NCI-H446 treated with DMSO at 0.1 percent for 48 hours (cell line): Measurements from ENCODE around the gene OR10H1.
A peak's percentile ranks its signal among the peaks of the same experiment; 100 is the strongest.
"Not testable (repeated sequence)": the region's sequence is repeated elsewhere in the genome, so short reads cannot be mapped to it uniquely, and the experiment has no call there.

Experiments used
- DNase-seq: peaks from one replicate; lab custom pipeline; 2025; lab: John Stamatoyannopoulos, UW

Gene OR10H1

GRCh38 chr19:15828611-15829305 lies 13.3 kb upstream of the OR10H1 start:
- DNase-seq: not testable (repeated sequence)

GRCh38 chr19:15828121-15828610 lies 12.7 kb upstream of the OR10H1 start:
- no peak for DNase-seq

- DNase-seq: no peak
Measured at GRCh38 chr19:15825753-15826152, 10.3 kb upstream of the OR10H1 start.

- no peak for DNase-seq
Measured at GRCh38 chr19:15820646-15821045, 5.2 kb upstream of the OR10H1 start.

- DNase-seq: no peak
Measured at GRCh38 chr19:15813916-15814315, 1.5 kb downstream of the OR10H1 start.

- DNase-seq: no peak
Measured at GRCh38 chr19:15812060-15812722, 3.3 kb downstream of the OR10H1 start.

- no peak for DNase-seq
Measured at GRCh38 chr19:15811476-15811875, 4.0 kb downstream of the OR10H1 start.

- no peak for DNase-seq
Measured at GRCh38 chr19:15810335-15810734, 5.1 kb downstream of the OR10H1 start.

- not testable (repeated sequence) for DNase-seq
Measured at GRCh38 chr19:15794279-15794678, 21.2 kb downstream of the OR10H1 start.

- DNase-seq: no peak
Measured at GRCh38 chr19:15790096-15790495, 25.4 kb downstream of the OR10H1 start.

GRCh38 chr19:15788594-15789270 lies 26.7 kb downstream of the OR10H1 start:
- no peak for DNase-seq

GRCh38 chr19:15787611-15788155 lies 27.8 kb downstream of the OR10H1 start, which contains the start of gene OR10H5:
OR10H5 (plus strand) TSS chr19:15787661; CDS start chr19:15794049, 6,388 bp downstream.
- no peak for DNase-seq

GRCh38 chr19:15782896-15783295 lies 32.6 kb downstream of the OR10H1 start:
- not testable (repeated sequence) for DNase-seq

- DNase-seq: no peak
Measured at GRCh38 chr19:15782211-15782610, 33.3 kb downstream of the OR10H1 start.

- no peak for DNase-seq
Measured at GRCh38 chr19:15781661-15782060, 33.8 kb downstream of the OR10H1 start.

GRCh38 chr19:15780610-15781418 lies 34.6 kb downstream of the OR10H1 start:
- DNase-seq: no peak

- DNase-seq: peak; percentile 57
Measured at GRCh38 chr19:15779756-15780476, 35.5 kb downstream of the OR10H1 start.

- DNase-seq: no peak
Measured at GRCh38 chr19:15776991-15777970, 38.2 kb downstream of the OR10H1 start.

GRCh38 chr19:15776264-15776663 lies 39.2 kb downstream of the OR10H1 start:
- no peak for DNase-seq

- no peak for DNase-seq
Measured at GRCh38 chr19:15775249-15775648, 40.2 kb downstream of the OR10H1 start.
